Psoas muscle (tissue), 7 donors: Measurements from ENCODE around the gene VTA1. TPM values are rescaled to one million over a fixed set of nuclear protein-coding genes. Genes with fewer than 3 reads are reported as not detected.

ENCODE experiments used
- polyA plus RNA-seq, 3 donors: library from polyadenylated mRNA; stranded (reverse); fragments of 200-250 nt; gene quantifications; one replicate each; pipeline ENCODE4 v1.2.3, GENCODE V29; 2013
- total RNA-seq, 4 donors: library from RNA; stranded (reverse); fragmentation: NEBNext Ultra II Directional in 2 of 4; extraction: Animal tissue kit (Norgen Biotek cat#: 25700) in 2 of 4; gene quantifications; one replicate each; pipeline versions ENCODE4 v1.2.1 to v1.2.4, GENCODE V29; 2021 to 2023
- donor health status: healthy with polysubstance abuse.
- donor health status: DM: no; HTN: no; CAD: no; lungs with moderate emphysema.
- donor health status: Bipolar disorder and iron deficiency.
- donor health status: healthy.
- donor health status: DM: no; HTN: no; CAD: no.
- donor health status: DM: no; HTN: no; CAD: no.
- donor health status: DM: yes; HTN: yes; CAD: no.

VTA1 gene
- total and polyA plus RNA-seq, 7 donors = 46.9 to 101 (median 57.9) TPM

Other genes starting within 250 kb of the VTA1 start
- not detected for gene GJE1, start 14.3 kb upstream of the VTA1 start, total RNA-seq
- not detected for gene GJE1, start 14.3 kb upstream of the VTA1 start, polyA plus RNA-seq
- gene NMBR, start 141 bp upstream of the VTA1 start, total RNA-seq = not detected
- gene NMBR, start 141 bp upstream of the VTA1 start, polyA plus RNA-seq = not detected
- gene ADGRG6, start 154.7 kb downstream of the VTA1 start, total RNA-seq = 1 to 10 TPM in 3 of 4 donors, under 1 TPM in 1; 0.59 to 2.3 (median 2.1) TPM
- under 1 TPM; 0.32 to 0.59 (median 0.55) TPM for gene ADGRG6, start 154.7 kb downstream of the VTA1 start, polyA plus RNA-seq